Glomerular endothelial cell (primary cell): ENCODE measurements around the gene SNX30. TPM values are rescaled to one million over a fixed set of nuclear protein-coding genes. Genes with fewer than 3 reads are reported as not detected.

Experiments used
- DNase-seq: peaks from one replicate; pipeline ENCODE4 v3.0.0-alpha.2; 2011; ENCODE audit warnings: low read depth, low spot score; ENCODE audit errors: extremely low read depth
- total RNA-seq: library from RNA; depleted of rRNA; stranded (reverse); fragments of >200 nt; gene quantifications from 2 replicates; pipeline ENCODE4 v1.2.3, GENCODE V29; 2015

Gene SNX30
- total RNA-seq, 1 donor from 2014 or later = 10.7 TPM

DNA sequence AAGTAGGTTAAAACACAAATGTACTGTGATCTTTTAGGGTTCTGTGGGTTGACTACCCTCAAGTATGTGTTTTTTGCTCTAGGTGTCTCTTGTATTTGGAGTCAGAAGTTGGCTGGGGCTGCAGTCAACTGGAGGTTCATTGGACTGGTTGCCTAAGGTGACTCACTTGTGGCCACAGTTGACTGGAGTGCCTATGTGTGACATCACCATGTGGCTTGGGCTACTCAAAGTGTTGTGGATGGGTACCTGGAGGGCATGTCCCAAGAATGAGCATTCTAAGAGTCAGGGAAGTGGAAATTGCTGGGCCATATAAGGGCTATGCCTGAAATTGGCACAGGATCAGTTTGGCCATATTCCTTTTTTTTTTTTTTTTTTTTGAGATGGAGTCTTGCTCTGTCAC is 27.4 kb downstream of the SNX30 start:
- no peak for DNase-seq

GRCh38 chr9:112780450-112781036 is 30.0 kb downstream of the SNX30 start:
- DNase-seq = no peak

- DNase-seq = no peak
Measured at GRCh38 chr9:112782218-112782617, 31.7 kb downstream of the SNX30 start.

DNA sequence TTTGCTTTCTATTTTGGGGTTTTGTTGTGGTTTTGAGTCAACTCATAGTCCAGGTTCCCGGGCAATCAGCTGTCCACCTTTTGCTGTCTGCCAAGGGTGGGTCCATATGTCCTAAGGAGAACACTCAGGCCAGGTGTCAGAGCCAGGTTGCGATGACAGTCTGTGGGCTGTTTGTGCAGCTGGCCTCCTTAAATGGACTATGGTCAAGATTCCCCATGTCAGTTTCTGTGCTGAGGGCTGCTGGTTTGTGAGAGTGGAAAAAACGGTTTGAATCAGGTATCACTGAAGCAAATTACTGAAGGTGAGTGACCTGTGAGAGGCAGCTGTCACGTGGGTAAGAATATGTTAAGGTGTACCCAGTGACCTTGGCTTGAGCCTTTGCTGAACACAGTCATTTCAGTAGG is 33.0 kb downstream of the SNX30 start:
- DNase-seq = no peak

GRCh38 chr9:112784020-112784785 is 33.6 kb downstream of the SNX30 start:
- no peak for DNase-seq

- DNase-seq = no peak
Measured at GRCh38 chr9:112785986-112786385, 35.4 kb downstream of the SNX30 start.

GRCh38 chr9:112786829-112787520 is 36.4 kb downstream of the SNX30 start:
- DNase-seq = no peak

GRCh38 chr9:112787978-112788377 is 37.4 kb downstream of the SNX30 start:
- DNase-seq = no peak

GRCh38 chr9:112789473-112789872 is 38.9 kb downstream of the SNX30 start:
- DNase-seq = no peak

- DNase-seq = no peak
Measured at GRCh38 chr9:112789891-112790774, 39.6 kb downstream of the SNX30 start.

GRCh38 chr9:112792670-112793069 is 42.1 kb downstream of the SNX30 start:
- DNase-seq = no peak

GRCh38 chr9:112793213-112793810 is 42.8 kb downstream of the SNX30 start:
- DNase-seq = no peak

DNA sequence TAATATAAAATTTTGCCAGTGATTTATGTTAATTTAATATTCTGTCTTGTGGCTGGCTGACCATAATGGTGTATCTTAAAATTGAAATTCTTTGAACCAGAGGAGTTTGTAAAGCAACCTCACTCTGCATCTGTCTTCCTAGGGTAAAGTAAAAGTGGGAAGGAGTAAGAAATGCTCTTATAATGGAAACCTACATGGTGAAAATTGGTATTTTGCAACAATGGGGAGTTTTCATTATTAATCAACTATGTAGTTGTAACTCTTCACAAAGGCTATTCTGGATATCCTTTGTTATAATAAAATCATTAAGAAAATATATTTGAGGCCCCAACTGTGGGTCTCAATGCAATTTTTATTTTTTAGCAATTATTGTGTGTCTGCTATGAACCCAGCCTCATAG is 44.2 kb downstream of the SNX30 start:
- DNase-seq = no peak

GRCh38 chr9:112795921-112796320 is 45.4 kb downstream of the SNX30 start:
- DNase-seq = no peak

GRCh38 chr9:112796485-112796884 is 45.9 kb downstream of the SNX30 start:
- DNase-seq = no peak

- no peak for DNase-seq
Measured at GRCh38 chr9:112809351-112809848, 58.8 kb downstream of the SNX30 start.

- DNase-seq = no peak
Measured at GRCh38 chr9:112809906-112810305, 59.3 kb downstream of the SNX30 start.

GRCh38 chr9:112810696-112811490 is 60.3 kb downstream of the SNX30 start:
- no peak for DNase-seq

DNA sequence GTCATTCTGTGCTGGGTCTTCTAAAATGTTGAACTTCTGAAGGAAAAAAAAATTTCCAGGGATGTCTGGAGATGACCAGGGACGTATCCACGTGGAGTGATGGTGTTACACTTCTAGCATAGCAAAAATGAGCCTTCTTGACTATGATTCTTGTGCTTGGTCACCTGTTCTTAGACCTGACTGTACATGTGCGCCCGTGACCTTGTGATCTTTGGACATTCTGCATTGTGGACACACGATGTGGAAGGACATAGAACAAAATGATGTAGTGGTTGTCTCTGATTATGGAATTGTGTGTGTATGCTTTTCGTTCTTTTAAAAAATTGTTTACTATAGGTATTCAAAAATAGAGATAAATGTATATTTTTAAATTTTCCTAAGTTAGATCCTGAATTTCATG is 61.0 kb downstream of the SNX30 start:
- DNase-seq = no peak

- no peak for DNase-seq
Measured at GRCh38 chr9:112815868-112816267, 65.3 kb downstream of the SNX30 start.
